ENCODE measurements around the gene FAM120B. TPM values are rescaled to one million over a fixed set of nuclear protein-coding genes. Genes with fewer than 3 reads are reported as not detected.
"Not testable (repeated sequence)": the region's sequence is repeated elsewhere in the genome, so short reads cannot be mapped to it uniquely, and the experiment has no call there.

FAM120B gene
- total RNA-seq, 1 donor from 2014 or later: 27.4 TPM

- DNase-seq (ENCODE audit: low spot score); intact Hi-C loops (cut with DNase I): not testable (repeated sequence)
These were observed 93.5 kb downstream of the FAM120B start for GRCh38 chr6:170399955-170400558.

DNA sequence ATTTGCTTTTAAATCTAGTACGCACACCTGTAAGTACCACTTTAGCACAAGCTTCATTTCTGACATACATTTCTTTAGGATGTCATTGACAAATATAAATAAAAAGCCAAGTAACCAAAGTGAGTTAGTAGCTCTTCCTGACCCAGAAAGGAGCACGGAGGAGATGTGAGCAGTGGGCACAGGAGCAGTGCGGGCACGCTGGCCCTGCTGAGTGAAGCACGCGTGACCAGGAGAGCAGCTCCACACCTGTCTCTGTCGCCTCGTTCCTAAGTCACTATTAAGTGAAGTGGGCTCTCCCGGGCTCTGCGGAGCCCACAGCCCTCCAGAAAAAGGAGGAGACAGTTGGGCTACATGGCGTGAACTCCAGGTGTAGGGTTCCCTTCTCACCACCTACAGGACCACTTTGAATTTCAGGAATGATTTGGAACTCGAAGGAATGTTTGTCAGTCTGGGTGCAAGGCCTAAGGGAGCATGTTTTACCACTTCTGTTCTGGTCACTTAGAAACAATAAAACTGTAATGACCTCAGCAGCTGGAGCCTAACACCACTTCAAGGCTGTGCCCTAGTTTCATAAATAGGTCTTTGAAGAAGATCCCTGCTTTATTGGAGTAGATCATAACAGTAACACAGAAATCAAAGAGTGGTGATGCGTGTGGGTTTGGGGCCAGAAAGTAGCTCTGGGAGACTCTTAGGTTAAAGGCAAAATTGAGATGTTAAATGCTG lies 95.9 kb downstream of the FAM120B start:
- no peak for DNase-seq (ENCODE audit: low spot score)
- intact Hi-C loops (cut with DNase I): no loop called here

DNA sequence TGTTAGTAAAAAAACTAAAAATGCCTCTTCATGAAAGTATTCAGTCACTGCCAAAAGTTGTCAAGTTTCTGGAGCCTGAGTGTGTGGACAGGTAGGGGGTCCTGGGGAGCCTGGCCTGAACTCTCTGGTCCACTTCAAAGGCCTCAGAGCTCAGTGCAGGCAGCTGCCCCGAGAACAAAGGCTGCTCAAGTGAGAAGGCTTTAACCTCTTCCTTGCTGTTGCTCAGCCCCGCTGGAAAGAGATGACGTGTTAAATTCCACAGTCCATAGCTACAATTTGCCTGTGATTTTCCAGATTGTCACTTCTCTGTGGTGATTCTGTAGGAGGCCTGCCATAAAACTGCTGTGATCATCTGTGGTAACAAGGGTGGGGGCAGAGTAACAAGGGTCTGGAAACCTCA lies 96.9 kb downstream of the FAM120B start:
- intact Hi-C loops (cut with DNase I): no loop called here
- DNase-seq (ENCODE audit: low spot score): no peak

DNA sequence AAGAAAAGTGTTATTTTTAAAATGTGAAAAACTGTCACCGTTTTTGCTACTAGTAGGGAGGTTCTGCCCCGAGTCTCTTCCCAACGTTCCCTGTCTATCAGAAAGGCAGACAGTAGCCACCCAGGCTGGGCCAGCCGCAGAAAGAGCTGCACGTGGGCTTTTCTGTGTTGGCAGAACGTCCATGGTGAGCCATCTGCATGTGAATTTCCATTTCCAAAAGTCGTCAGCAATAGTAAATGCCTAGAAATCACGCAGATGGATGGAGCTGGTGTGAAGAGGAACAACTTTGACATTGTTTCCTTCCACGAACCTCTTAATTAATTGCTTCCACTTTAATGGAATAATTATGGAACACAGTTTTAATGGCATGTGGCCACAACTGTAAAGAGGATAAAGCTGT lies 97.5 kb downstream of the FAM120B start:
- DNase-seq (ENCODE audit: low spot score): no peak
- intact Hi-C loops (cut with DNase I): no loop called here

DNA sequence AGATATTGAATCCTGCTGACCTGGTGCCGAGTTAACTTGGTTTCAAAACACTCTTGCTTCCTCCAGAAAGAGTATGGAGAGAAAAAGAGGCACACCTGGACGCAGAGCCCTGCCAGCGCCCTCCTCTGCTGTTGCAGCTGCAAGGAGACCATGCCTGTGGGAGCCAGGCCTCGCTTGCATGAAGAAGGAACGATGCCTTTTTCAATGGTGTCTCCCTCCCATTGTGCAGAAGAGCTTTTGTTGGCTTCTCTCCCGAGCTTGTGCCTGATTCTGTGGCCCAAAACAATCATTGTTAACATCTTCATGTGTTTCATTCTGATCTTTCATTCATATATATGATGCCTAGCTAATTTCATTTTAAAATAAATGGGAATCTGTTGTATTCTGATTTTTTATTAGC lies 98.1 kb downstream of the FAM120B start:
- no peak for DNase-seq (ENCODE audit: low spot score)
- intact Hi-C loops (cut with DNase I): no loop called here

- intact Hi-C loops (cut with DNase I): no loop called here
- DNase-seq (ENCODE audit: low spot score): no peak
These were observed 98.9 kb downstream of the FAM120B start for GRCh38 chr6:170405311-170405975.

DNA sequence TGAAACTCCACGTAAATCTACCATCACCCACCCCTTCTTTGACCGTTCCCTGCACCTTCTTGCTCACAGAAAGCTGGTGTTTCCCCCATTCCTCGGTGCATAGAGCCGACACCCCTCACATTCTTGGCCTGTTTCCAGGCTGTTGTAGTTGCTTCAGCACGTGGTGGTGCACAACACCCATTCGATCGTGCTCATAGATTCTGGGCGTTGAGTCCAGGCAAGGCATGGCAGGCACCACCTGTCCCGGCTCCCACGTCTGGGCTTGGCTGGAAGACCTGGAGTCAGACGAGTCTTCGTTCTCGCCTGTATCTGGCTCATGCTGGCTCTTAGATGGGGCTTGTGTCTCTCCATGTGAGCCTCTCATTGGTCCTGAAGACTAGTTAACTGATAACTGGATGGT lies 100.6 kb downstream of the FAM120B start:
- intact Hi-C loops (cut with DNase I): no loop called here
- DNase-seq (ENCODE audit: low spot score): no peak

DNA sequence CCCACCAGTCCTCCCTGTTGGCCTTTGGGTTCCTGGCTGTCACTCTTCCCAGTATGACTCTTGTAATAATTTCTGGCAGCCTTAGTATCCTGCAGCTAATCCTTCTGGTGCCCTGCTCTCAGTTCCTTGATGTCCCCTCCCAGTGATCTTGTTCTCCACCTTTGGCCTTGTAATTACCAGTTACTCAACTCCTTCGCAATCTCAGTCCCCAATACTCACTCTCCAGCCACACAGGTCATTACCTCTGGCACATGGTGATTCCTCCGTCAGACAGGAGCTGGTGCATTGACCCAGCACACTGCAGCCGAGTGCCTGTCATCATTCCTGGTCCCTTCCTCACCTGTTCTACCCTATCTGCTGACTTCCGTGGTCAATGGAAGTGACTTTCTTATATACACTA lies 101.4 kb downstream of the FAM120B start:
- intact Hi-C loops (cut with DNase I): no loop called here

DNA sequence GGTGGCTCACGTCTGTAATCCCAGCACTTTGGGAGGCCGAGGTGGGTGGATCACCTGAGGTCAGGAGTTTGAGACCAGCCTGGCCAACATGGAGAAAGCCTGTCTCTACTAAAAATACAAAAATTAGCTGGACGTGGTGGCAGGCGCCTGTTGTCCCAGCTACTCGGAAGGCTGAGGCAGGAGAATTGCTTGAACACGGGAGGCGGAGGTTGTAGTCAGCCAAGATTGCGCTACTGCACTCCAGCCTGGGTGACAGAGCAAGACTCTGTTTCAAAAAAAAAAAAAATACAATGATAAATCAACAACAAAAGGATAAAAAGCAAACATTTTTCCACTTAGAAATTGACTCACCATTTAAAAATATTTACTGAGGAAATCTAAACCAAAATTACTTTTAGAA lies 103.2 kb downstream of the FAM120B start:
- intact Hi-C loops (cut with DNase I); DNase-seq (ENCODE audit: low spot score): not testable (repeated sequence)

More for the DNA sequence above, 101.4 kb downstream of the FAM120B start:
- no peak for DNase-seq (ENCODE audit: low spot score)

GRCh38 chr6:170410241-170410640 lies 103.7 kb downstream of the FAM120B start:
- no peak for DNase-seq (ENCODE audit: low spot score)
- intact Hi-C loops (cut with DNase I): no loop called here

DNA sequence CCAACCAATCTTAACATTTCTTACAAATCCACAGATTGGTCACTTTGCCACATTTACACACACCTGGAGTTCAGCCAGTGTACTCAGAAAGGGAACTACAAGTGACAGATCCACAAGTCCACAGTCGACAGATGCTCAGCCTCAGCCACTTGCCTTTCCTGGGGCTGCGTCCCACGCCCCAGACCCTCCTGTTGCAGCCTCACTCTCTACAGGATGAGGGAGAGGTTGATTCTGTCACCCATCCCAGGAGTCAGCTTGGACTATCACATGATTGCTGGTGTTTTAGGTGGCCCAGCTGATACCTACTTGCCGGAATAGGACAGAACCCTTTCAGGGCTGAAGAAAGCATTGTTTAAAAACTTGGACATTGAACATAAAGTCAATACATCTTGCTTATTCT lies 108.8 kb downstream of the FAM120B start:
- intact Hi-C loops (cut with DNase I): no loop called here
- no peak for DNase-seq (ENCODE audit: low spot score)

DNA sequence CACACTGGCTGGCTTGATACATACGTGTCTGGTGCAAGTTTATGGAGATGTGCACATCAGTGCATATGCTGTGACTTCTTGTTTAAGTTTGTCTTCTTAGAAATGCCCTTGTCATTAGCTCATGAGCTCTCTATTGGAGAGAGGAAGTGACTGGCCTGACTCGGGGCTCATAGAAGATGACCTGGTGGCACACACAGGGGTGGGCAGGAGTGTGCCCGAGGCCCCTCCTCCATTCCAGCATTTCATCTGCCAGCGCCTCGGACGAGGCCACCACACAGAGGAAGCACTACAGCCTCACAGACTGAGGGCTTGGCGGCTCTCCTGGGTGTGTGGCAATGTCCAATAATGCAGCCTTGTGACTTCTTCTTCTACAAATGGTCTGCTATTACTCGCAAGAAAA lies 109.7 kb downstream of the FAM120B start:
- no peak for DNase-seq (ENCODE audit: low spot score)
- intact Hi-C loops (cut with DNase I): no loop called here

GRCh38 chr6:170416959-170417606 lies 110.5 kb downstream of the FAM120B start:
- no peak for DNase-seq (ENCODE audit: low spot score)
- intact Hi-C loops (cut with DNase I): no loop called here

DNA sequence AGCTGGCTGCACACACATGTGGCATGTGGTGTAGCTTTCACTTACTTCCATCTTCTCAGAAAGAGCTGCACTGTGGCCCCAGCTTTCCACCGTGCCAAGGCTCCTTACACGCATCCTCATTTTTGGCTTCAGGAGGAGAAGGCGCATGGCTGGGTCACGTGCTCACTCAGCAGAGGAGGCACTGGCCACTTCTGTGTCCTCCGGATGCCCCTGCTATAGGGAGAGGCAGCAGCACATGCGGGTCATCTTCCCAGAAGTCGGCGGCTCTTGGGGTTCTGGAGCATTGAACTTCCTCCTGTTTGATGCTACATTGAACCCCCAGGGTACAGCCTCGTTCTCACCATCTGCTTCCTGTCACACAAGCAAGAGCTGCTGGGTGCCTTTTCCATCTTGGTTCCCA lies 111.3 kb downstream of the FAM120B start:
- no peak for DNase-seq (ENCODE audit: low spot score)
- intact Hi-C loops (cut with DNase I): no loop called here

DNA sequence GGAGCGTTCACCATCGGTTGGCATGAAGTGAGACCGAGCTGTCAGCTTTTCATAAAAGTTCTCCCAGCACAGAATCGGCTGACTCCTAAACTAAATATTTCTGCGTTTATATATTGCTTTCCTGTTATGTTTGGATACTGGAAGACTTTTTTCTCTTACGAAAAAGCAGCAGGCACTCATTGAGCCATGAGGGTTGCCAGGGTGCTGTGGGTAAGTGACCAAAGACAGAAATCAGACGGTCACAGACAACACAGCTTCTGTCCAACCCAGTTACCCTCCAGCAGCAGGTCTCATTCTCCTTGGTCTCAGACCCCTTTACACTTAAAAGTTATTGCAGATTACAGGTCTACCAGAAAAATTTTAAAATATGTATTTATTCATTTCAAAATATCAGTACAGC lies 113.7 kb downstream of the FAM120B start:
- DNase-seq (ENCODE audit: low spot score): no peak

DNA sequence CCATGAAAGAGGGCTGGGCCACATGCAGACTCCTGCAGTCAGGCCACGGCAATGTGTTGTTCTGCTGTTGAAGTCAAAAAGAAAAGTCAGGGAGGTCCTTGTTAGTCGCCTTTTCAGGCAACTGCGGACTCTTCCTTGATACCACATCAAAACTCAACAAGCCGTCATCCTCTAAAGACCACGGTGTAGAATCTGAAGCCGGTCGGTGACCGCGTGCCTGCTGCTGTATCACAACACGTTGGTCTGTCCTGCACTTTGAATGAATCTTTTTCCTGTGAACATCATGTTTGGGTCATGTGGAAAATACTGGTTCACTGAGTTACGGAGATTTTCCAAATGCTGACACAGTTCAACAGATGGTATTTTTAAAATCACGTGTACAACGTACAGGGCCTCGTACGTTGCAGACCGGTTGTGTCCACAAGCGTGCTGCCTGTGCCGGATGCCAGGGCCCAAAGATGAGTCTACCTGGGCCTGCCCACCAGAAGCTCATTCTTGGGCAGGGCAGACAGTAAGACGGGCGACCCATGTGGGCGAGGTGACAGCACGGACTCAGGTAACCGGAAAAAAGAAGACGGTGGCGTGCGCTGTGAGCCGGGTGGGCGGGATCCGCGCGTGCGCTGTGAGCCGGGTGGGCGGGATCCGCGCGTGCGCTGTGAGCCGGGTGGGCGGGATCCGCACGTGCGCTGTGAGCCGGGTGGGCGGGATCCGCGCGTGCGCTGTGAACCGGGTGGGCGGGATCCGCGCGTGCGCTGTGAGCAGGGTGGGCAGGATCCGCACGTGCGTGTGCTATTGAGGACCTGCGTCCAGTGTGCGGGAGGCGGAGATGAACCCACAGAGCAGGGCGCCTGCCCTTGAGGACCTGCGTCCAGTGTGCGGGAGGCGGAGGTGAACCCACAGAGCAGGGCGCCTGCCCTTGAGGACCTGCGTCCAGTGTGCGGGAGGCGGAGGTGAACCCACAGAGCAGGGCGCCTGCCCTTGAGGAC lies 114.5 kb downstream of the FAM120B start:
- intact Hi-C loops (cut with DNase I): no loop called here

More for the DNA sequence above, 113.7 kb downstream of the FAM120B start:
- intact Hi-C loops (cut with DNase I): no loop called here

DNA sequence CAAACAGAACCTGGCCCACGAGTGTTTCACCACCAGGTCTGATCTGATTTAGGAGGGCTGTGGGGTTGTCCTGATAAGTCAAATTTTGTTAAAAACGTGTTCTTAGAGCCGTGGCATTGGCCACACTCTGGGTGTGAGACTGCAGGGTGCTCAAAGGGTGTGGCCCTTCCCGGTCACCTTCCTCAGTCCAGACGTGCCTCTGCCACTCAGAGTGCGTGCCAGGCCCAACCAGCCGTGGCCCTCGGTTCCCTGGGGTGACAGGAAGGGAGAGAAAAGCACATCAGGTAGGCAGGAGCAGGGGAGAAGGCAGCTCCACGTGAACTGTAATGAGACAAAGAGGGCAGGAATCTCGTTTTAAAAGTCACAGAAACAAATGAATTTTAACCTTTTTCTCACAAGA lies 115.4 kb downstream of the FAM120B start:
- no peak for DNase-seq (ENCODE audit: low spot score)
- intact Hi-C loops (cut with DNase I): no loop called here

More for the DNA sequence above, 114.5 kb downstream of the FAM120B start:
- no peak for DNase-seq (ENCODE audit: low spot score)

GRCh38 chr6:170423030-170423429 lies 116.5 kb downstream of the FAM120B start:
- DNase-seq (ENCODE audit: low spot score): no peak
- intact Hi-C loops (cut with DNase I): no loop called here

Data from cardiac septum (tissue), 1 donor.